Neural progenitor cell (in vitro differentiated cells): ENCODE data around the gene BPIFB2. TPM values are rescaled to one million over a fixed set of nuclear protein-coding genes. Genes with fewer than 3 reads are reported as not detected.

Experiments used
- DNase-seq: peaks from one replicate; pipeline ENCODE4 v3.0.0-alpha.2; 2016; ENCODE audit warnings: low spot score
- H2AFZ ChIP-seq: fragments of 200-600 bp; sonication (generic); replicated peaks from 2 replicates; pipeline ENCODE4 v1.6.1; 2016; ENCODE audit warnings: antibody characterized with exemption
- H3F3A ChIP-seq: fragments of 200-600 bp; sonication (generic); 2 replicates; pipeline ENCODE4 v1.6.1; 2016; ENCODE audit warnings: antibody characterized with exemption, low read depth
- H3K27ac ChIP-seq: fragments of 200-600 bp; sonication (generic); 2 replicates; pipeline ENCODE4 v1.5.1; 2016; ENCODE audit warnings: mild to moderate bottlenecking
- H3K27me3 ChIP-seq: fragments of 200-600 bp; sonication (generic); 2 replicates; pipeline ENCODE4 v1.6.1; 2016; ENCODE audit warnings: mild to moderate bottlenecking, moderate library complexity
- H3K36me3 ChIP-seq: fragments of 200-600 bp; sonication (generic); 2 replicates; pipeline ENCODE4 v1.5.1; 2016
- H3K4me1 ChIP-seq: fragments of 200-600 bp; sonication (generic); 2 replicates; pipeline ENCODE4 v1.6.1; 2016; ENCODE audit warnings: mixed run types
- H3K4me2 ChIP-seq: fragments of 200-600 bp; sonication (generic); 2 replicates; pipeline ENCODE4 v1.6.1; 2016
- H3K4me3 ChIP-seq: fragments of 200-600 bp; sonication (generic); 2 replicates; pipeline ENCODE4 v1.5.1; 2016
- H3K79me2 ChIP-seq: fragments of 200-600 bp; sonication (generic); 2 replicates; pipeline ENCODE4 v1.6.1; 2016; ENCODE audit warnings: low read depth
- H3K9ac ChIP-seq: fragments of 200-600 bp; sonication (generic); 2 replicates; pipeline ENCODE4 v1.6.1; 2016
- H3K9me3 ChIP-seq: fragments of 200-600 bp; sonication (generic); 2 replicates; pipeline ENCODE4 v1.5.1; 2016; ENCODE audit warnings: low read depth
- H4K20me1 ChIP-seq: fragments of 200-600 bp; sonication (generic); 2 replicates; pipeline ENCODE4 v1.6.1; 2016; ENCODE audit warnings: low read depth
- H3K27ac Mint-ChIP-seq: 3 replicates; pipeline ENCODE4 v1.8.0; 2021; ENCODE audit warnings: mixed read lengths
- H3K27me3 Mint-ChIP-seq: 2 replicates; pipeline ENCODE4 v1.8.0; 2022; ENCODE audit warnings: low read depth, mild to moderate bottlenecking, inconsistent platforms, moderate library complexity, mixed read lengths; ENCODE audit not compliant: insufficient read depth
- H3K36me3 Mint-ChIP-seq: 3 replicates; pipeline ENCODE4 v1.8.0; 2021; ENCODE audit warnings: mixed read lengths
- H3K4me1 Mint-ChIP-seq: 3 replicates; pipeline ENCODE4 v1.8.0; 2021; ENCODE audit warnings: mixed read lengths
- H3K4me3 Mint-ChIP-seq: 3 replicates; pipeline ENCODE4 v1.8.0; 2021; ENCODE audit warnings: mild to moderate bottlenecking, moderate library complexity, mixed read lengths
- H3K9me3 Mint-ChIP-seq: 3 replicates; pipeline ENCODE4 v1.8.0; 2020; ENCODE audit warnings: mixed read lengths
- EZH2 ChIP-seq: fragments of 200-600 bp; sonication (generic); IDR thresholded peaks from 2 replicates; pipeline ENCODE4 v1.6.1; 2017; ENCODE audit warnings: antibody characterized with exemption, mild to moderate bottlenecking, moderate library complexity
- EZH2phosphoT487 ChIP-seq: fragments of 200-600 bp; sonication (generic); IDR thresholded peaks from 2 replicates; pipeline ENCODE4 v1.6.1; 2017; ENCODE audit warnings: antibody characterized with exemption
- total RNA-seq: library from RNA; depleted of rRNA; stranded (reverse); fragments of >200 nt; gene quantifications from 2 replicates; pipeline ENCODE4 v1.2.3, GENCODE V29; 2015; ENCODE audit warnings: low replicate concordance
- TF ChIP-seq, protein P1 (sequence below): fragments of 200-600 bp; sonication (generic); IDR thresholded peaks from 2 replicates; pipeline ENCODE4 v1.5.1; 2017; ENCODE audit warnings: antibody characterized with exemption, mild to moderate bottlenecking

Gene BPIFB2
- total RNA-seq, 1 donor from 2014 or later = not detected

- Histone ChIP-seq H3K36me3 (no peaks in the 10 kb centered on the region), H3F3A (no peaks in the 10 kb centered on the region), H3K9me3 (no peaks in the 10 kb centered on the region), H3K79me2 (no peaks in the 10 kb centered on the region), H3K4me3 (no peak overlapping the region), H3K4me1 (peaks cover 4% of the 10 kb centered on the region), H3K9ac (no peak overlapping the region), H3K27ac (no peak overlapping the region), H3K4me2 (no peak overlapping the region), H3K27me3 (no peaks in the 10 kb centered on the region), H4K20me1 (no peaks in the 10 kb centered on the region), H2AFZ (no peak overlapping the region)
- H3K27ac Mint-ChIP-seq = no peak overlapping the region
- H3K4me3 Mint-ChIP-seq = no peak overlapping the region
- no peaks in the 10 kb centered on the region for H3K9me3 Mint-ChIP-seq
- no peak for DNase-seq
- no peaks in the 10 kb centered on the region for H3K36me3 Mint-ChIP-seq
- H3K4me1 Mint-ChIP-seq = peaks cover 14% of the 10 kb centered on the region
- TF ChIP-seq, protein P1, sequence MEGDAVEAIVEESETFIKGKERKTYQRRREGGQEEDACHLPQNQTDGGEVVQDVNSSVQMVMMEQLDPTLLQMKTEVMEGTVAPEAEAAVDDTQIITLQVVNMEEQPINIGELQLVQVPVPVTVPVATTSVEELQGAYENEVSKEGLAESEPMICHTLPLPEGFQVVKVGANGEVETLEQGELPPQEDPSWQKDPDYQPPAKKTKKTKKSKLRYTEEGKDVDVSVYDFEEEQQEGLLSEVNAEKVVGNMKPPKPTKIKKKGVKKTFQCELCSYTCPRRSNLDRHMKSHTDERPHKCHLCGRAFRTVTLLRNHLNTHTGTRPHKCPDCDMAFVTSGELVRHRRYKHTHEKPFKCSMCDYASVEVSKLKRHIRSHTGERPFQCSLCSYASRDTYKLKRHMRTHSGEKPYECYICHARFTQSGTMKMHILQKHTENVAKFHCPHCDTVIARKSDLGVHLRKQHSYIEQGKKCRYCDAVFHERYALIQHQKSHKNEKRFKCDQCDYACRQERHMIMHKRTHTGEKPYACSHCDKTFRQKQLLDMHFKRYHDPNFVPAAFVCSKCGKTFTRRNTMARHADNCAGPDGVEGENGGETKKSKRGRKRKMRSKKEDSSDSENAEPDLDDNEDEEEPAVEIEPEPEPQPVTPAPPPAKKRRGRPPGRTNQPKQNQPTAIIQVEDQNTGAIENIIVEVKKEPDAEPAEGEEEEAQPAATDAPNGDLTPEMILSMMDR = no peak
- TF ChIP-seq EZH2 (no peak), EZH2phosphoT487 (no peak)
- H3K27me3 Mint-ChIP-seq = peaks cover 9% of the 10 kb centered on the region
Observed at GRCh38 chr20:33054791-33055190, 47.3 kb downstream of the BPIFB2 start.

DNA sequence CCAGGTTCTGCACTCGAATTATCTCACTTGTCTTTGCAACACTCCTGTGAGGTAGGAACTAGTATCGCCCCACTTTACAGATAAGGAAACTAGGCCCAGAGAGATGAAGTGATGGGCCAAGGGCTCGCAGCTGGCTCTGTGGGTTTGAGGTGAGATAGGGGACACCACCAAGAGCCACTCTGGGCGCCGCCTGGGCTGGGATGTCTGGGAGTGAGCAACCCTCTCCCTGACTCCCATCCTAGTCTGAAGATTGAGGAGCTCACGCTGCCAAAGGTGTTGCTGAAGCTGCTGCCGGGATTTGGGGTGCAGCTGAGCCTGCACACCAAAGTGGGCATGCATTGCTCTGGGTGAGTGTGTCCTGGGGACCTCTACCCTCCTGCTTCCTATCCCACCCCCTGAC lies 51.6 kb downstream of the BPIFB2 start:
- Histone ChIP-seq H2AFZ (no peak overlapping the region), H3K9ac (no peak overlapping the region), H4K20me1 (no peaks in the 10 kb centered on the region), H3K79me2 (no peaks in the 10 kb centered on the region), H3K9me3 (no peaks in the 10 kb centered on the region), H3K4me2 (no peak overlapping the region), H3F3A (no peaks in the 10 kb centered on the region), H3K36me3 (no peaks in the 10 kb centered on the region), H3K4me3 (no peak overlapping the region), H3K27me3 (no peaks in the 10 kb centered on the region), H3K4me1 (peaks cover 16% of the 10 kb centered on the region), H3K27ac (no peak overlapping the region)
- H3K27me3 Mint-ChIP-seq = peaks cover 18% of the 10 kb centered on the region
- peaks cover 17% of the 10 kb centered on the region for H3K4me1 Mint-ChIP-seq
- no peak for DNase-seq
- H3K9me3 Mint-ChIP-seq = no peaks in the 10 kb centered on the region
- H3K36me3 Mint-ChIP-seq = no peaks in the 10 kb centered on the region
- no peak overlapping the region for H3K27ac Mint-ChIP-seq
- H3K4me3 Mint-ChIP-seq = no peak overlapping the region
- no peak for TF ChIP-seq EZH2phosphoT487
- TF ChIP-seq EZH2 = no peak
- TF ChIP-seq, protein P1 = no peak

DNA sequence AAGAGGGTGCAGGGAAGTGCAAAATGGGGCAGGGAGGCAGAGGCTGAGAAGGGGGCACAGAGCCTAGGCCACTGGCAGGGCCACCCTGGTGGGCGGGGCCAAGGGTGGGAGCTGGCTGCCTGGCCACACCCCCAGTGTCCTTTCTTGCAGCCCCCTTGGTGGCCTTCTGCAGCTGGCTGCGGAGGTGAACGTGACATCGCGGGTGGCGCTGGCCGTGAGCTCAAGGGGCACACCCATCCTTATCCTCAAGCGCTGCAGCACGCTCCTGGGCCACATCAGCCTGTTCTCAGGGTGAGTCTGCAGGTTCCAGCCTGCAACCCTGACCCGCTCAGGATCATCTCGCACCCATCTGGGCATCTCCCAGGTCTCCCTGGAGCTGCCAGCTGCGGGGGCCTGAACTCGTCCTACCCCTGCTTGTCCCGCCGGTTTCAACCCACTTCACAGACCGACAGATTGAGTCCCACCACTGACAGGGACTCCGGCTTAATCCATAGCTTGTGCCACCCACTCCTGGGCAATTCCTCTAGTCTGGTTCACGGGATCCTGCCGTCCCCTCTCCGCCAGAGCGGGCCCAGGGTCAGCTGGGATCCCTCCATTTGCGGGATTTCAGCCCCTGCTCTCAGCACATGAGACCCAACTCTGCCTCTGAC lies 52.4 kb downstream of the BPIFB2 start:
- Histone ChIP-seq H3K9me3 (no peaks in the 10 kb centered on the region), H3K9ac (no peak overlapping the region), H3K79me2 (no peaks in the 10 kb centered on the region), H3F3A (no peaks in the 10 kb centered on the region), H3K4me1 (peaks cover 16% of the 10 kb centered on the region), H3K27ac (no peak overlapping the region), H3K4me2 (no peak overlapping the region), H4K20me1 (no peaks in the 10 kb centered on the region), H2AFZ (no peak overlapping the region), H3K36me3 (no peaks in the 10 kb centered on the region), H3K4me3 (no peak overlapping the region), H3K27me3 (no peaks in the 10 kb centered on the region)
- Mint-ChIP-seq H3K4me1 (peaks cover 17% of the 10 kb centered on the region), H3K27me3 (peaks cover 18% of the 10 kb centered on the region), H3K27ac (no peak overlapping the region), H3K4me3 (no peak overlapping the region), H3K9me3 (no peaks in the 10 kb centered on the region), H3K36me3 (no peaks in the 10 kb centered on the region)
- DNase-seq = no peak
- no peak for TF ChIP-seq EZH2
- no peak for TF ChIP-seq EZH2phosphoT487
- TF ChIP-seq, protein P1 = no peak
